SK-N-DZ (cell line): ENCODE data around the gene ZNF18.

Experiments
- small RNA-seq, 2 experiments: library from RNA; depleted of rRNA; stranded (forward); fragments of <200 nt; gene quantifications; one replicate each; pipeline ENCODE3, GENCODE V24; 2014

ZNF18 gene

Small RNA genes lying within 50 kb of the gene (small RNA-seq; reads per million reads assigned to genes)
- 0 reads per million in 2 experiments for gene RNU11-2P
